Loucy (cell line): ENCODE data around the gene ATAD3A.
"Not testable (repeated sequence)": the region's sequence is repeated elsewhere in the genome, so short reads cannot be mapped to it uniquely, and the experiment has no call there.

Experiments
- H2AFZ ChIP-seq: fragments of 200-600 bp; sonication (generic); 2 replicates; pipeline ENCODE4 v1.6.0; 2016; ENCODE audit warnings: antibody characterized with exemption, mild to moderate bottlenecking, low read length, moderate library complexity
- H3F3A ChIP-seq: fragments of 200-600 bp; 2 replicates; pipeline ENCODE4 v1.6.0; 2016; ENCODE audit warnings: antibody characterized with exemption, low read depth, mild to moderate bottlenecking
- H3K27me3 ChIP-seq: fragments of 200-600 bp; sonication (generic); 2 replicates; pipeline ENCODE4 v1.6.1; 2014; ENCODE audit warnings: low read length, mild to moderate bottlenecking; ENCODE audit not compliant: insufficient read depth, poor library complexity, severe bottlenecking
- H3K36me3 ChIP-seq: fragments of 200-600 bp; sonication (generic); 2 replicates; pipeline ENCODE4 v1.6.1; 2016; ENCODE audit warnings: low read length; ENCODE audit not compliant: insufficient read depth
- H3K4me1 ChIP-seq: fragments of 200-600 bp; sonication (generic); 2 replicates; pipeline ENCODE4 v1.5.1; 2014; ENCODE audit warnings: low read length, mild to moderate bottlenecking; ENCODE audit not compliant: insufficient read depth, poor library complexity, severe bottlenecking
- H3K4me2 ChIP-seq: fragments of 200-600 bp; sonication (generic); 2 replicates; pipeline ENCODE4 v1.6.0; 2014; ENCODE audit warnings: antibody characterized with exemption, low read length, low read depth, mild to moderate bottlenecking; ENCODE audit not compliant: poor library complexity, severe bottlenecking
- H3K4me3 ChIP-seq: fragments of 200-600 bp; sonication (generic); 2 replicates; pipeline ENCODE4 v1.5.1; 2014; ENCODE audit warnings: low read length, mild to moderate bottlenecking, mixed read lengths; ENCODE audit not compliant: poor library complexity, severe bottlenecking
- H3K79me2 ChIP-seq: fragments of 200-600 bp; sonication (generic); 2 replicates; pipeline ENCODE4 v1.6.1; 2014; ENCODE audit warnings: low read length; ENCODE audit not compliant: insufficient read depth
- H3K9ac ChIP-seq: fragments of 200-600 bp; sonication (generic); 2 replicates; pipeline ENCODE4 v1.6.0; 2014; ENCODE audit warnings: mild to moderate bottlenecking, low read depth, low read length, moderate library complexity; ENCODE audit not compliant: poor library complexity, severe bottlenecking
- H3K9me2 ChIP-seq: fragments of 200-600 bp; sonication (generic); replicated peaks from 2 replicates; pipeline ENCODE4 v1.6.1; 2016; ENCODE audit warnings: low read depth, low read length, mixed read lengths
- H3K9me3 ChIP-seq: fragments of 200-600 bp; sonication (generic); 2 replicates; pipeline ENCODE4 v1.6.1; 2014; ENCODE audit warnings: mild to moderate bottlenecking, antibody characterized with exemption, low read length, low read depth; ENCODE audit not compliant: insufficient read depth
- H4K20me1 ChIP-seq: fragments of 200-600 bp; sonication (generic); 2 replicates; pipeline ENCODE4 v1.6.0; 2014; ENCODE audit warnings: antibody characterized with exemption, low read length, mild to moderate bottlenecking; ENCODE audit not compliant: insufficient read depth, poor library complexity, severe bottlenecking
- EZH2phosphoT487 ChIP-seq: fragments of 200-600 bp; IDR thresholded peaks from 2 replicates; pipeline ENCODE4 v1.6.1; 2018; ENCODE audit warnings: antibody characterized with exemption, mild to moderate bottlenecking, moderate library complexity, borderline replicate concordance
- TF ChIP-seq, protein P1 (sequence below): fragments of 200-600 bp; sonication (generic); conservative IDR thresholded peaks from 2 replicates; pipeline ENCODE4 v1.5.1; 2014; ENCODE audit warnings: mild to moderate bottlenecking, antibody characterized with exemption, low read length

The ATAD3A gene

DNA sequence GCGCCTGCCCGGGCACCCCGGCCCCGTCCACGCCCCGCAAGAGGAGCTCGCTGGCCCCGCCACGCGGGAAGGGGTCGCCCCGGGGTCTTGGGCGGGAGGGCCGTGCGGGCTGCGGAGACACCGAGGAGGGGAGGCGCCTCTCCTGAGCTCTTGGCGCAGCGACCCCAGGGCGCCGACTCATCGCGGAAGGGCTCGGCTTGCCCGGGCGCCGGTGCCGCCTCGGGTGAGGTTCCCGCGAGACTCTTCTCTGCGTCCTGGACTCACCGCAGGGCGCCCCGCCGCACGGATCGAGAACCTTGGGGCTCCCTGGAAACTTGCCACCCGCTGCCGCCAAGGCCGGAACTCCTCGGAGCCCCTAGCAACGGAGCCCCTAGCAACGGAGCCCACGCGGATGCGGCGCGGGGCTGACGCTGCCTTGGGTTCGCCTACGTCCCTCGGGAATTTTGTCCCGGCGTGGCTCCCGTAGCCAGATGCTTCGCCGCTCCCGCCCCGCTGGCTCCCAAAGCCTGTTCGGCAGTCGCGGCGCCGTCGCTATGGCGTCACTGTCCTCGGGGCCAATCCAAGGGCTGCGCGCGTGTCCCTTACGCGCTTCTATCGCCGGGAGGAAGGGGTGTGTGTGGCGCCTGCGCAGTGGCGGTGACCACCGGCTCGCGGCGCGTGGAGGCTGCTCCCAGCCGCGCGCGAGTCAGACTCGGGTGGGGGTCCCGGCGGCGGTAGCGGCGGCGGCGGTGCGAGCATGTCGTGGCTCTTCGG is at the start of gene ATAD3A:
Gene ATAD3A, plus strand, starts transcription at position 630 of the 753 bp plus-strand sequence. Its CDS starts 107 bp downstream, at position 737.
- Histone ChIP-seq H3K36me3 (no peaks in the 10 kb centered on the region), H3K79me2 (peaks cover 20% of the 10 kb centered on the region; the same call in 1 of the 2 replicates), H3K9me2 (no peaks in the 10 kb centered on the region), H2AFZ (peak within 1 kb of the TSS; percentile 72), H3K9me3 (no peaks in the 10 kb centered on the region), H3F3A (no peaks in the 10 kb centered on the region), H3K9ac (peak within 1 kb of the TSS; percentile 85), H3K4me1 (peaks cover 14% of the 10 kb centered on the region), H4K20me1 (peaks cover 4% of the 10 kb centered on the region), H3K4me3 (peak within 1 kb of the TSS; percentile 81), H3K27me3 (no peaks in the 10 kb centered on the region), H3K4me2 (peak within 1 kb of the TSS; percentile 80)
- no peak for TF ChIP-seq EZH2phosphoT487

DNA sequence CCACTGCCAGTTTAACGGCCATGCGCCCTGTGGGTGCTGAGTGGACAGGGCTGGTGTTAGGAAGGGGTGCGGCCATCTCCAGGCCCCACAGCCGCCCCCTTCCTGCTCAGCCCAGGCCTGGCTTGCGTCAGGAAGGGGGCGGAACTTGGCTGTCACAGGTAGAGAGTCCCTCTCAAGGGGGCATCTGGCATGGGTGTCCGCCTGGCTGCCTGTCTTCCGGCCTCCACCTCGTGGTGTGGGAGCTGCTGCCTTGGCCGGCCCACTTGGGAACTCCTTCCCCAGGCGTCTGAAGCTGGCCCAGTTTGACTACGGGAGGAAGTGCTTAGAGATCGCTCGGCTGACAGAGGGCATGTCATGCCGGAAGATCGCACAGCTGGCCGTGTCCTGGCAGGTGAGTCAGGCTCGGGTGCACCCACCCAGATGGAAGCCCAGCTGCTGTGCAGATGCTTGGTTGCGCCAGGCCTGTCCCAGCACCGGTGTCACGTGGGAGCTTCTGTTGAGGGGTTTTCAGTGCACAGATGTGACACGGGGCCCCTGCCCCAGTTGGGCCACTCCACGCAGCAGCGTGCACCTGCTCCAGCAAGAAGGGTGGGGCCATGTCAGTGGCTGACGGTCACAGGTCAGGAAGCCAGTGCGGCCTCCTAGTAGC is 49.5 kb upstream of the ATAD3A start:
- Histone ChIP-seq H4K20me1 (no peaks in the 10 kb centered on the region), H3K36me3 (no peaks in the 10 kb centered on the region), H3K4me3 (no peak overlapping the region), H3K27me3 (no peaks in the 10 kb centered on the region), H3K9ac (no peak overlapping the region), H3F3A (no peaks in the 10 kb centered on the region), H3K4me1 (no peaks in the 10 kb centered on the region), H3K9me2 (no peaks in the 10 kb centered on the region), H3K79me2 (no peaks in the 10 kb centered on the region), H3K4me2 (no peak overlapping the region), H3K9me3 (no peaks in the 10 kb centered on the region), H2AFZ (no peak overlapping the region)
- TF ChIP-seq, protein P1, sequence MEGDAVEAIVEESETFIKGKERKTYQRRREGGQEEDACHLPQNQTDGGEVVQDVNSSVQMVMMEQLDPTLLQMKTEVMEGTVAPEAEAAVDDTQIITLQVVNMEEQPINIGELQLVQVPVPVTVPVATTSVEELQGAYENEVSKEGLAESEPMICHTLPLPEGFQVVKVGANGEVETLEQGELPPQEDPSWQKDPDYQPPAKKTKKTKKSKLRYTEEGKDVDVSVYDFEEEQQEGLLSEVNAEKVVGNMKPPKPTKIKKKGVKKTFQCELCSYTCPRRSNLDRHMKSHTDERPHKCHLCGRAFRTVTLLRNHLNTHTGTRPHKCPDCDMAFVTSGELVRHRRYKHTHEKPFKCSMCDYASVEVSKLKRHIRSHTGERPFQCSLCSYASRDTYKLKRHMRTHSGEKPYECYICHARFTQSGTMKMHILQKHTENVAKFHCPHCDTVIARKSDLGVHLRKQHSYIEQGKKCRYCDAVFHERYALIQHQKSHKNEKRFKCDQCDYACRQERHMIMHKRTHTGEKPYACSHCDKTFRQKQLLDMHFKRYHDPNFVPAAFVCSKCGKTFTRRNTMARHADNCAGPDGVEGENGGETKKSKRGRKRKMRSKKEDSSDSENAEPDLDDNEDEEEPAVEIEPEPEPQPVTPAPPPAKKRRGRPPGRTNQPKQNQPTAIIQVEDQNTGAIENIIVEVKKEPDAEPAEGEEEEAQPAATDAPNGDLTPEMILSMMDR, result no peak
- no peak for TF ChIP-seq EZH2phosphoT487

DNA sequence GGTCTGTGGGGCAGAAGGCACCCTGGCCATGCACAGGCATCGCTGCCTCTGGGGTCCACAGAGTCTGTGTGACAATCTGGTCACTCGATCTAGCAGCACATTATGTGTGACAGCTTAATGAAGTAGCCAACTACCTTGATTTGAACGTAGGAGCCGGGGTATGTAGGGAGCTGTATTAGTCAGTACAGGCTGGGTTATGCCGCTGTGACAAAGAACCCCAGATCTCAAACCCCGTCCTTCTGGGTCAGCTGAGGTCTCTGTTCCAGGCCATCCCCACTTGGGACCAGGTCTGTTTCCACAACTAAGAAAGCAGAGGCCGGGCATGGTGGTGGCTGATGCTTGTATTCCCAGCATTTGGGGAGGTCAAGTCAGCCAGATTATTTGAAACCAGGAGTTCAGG is 48.6 kb upstream of the ATAD3A start:
- Histone ChIP-seq H3K4me2 (no peak overlapping the region), H3K27me3 (no peaks in the 10 kb centered on the region), H3K9ac (no peak overlapping the region), H3K9me2 (no peaks in the 10 kb centered on the region), H4K20me1 (no peaks in the 10 kb centered on the region), H3K4me1 (no peaks in the 10 kb centered on the region), H3K4me3 (no peak overlapping the region), H2AFZ (no peak overlapping the region), H3K36me3 (no peaks in the 10 kb centered on the region), H3F3A (no peaks in the 10 kb centered on the region), H3K9me3 (no peaks in the 10 kb centered on the region), H3K79me2 (no peaks in the 10 kb centered on the region)
- TF ChIP-seq, protein P1, result no peak
- TF ChIP-seq EZH2phosphoT487, result no peak

DNA sequence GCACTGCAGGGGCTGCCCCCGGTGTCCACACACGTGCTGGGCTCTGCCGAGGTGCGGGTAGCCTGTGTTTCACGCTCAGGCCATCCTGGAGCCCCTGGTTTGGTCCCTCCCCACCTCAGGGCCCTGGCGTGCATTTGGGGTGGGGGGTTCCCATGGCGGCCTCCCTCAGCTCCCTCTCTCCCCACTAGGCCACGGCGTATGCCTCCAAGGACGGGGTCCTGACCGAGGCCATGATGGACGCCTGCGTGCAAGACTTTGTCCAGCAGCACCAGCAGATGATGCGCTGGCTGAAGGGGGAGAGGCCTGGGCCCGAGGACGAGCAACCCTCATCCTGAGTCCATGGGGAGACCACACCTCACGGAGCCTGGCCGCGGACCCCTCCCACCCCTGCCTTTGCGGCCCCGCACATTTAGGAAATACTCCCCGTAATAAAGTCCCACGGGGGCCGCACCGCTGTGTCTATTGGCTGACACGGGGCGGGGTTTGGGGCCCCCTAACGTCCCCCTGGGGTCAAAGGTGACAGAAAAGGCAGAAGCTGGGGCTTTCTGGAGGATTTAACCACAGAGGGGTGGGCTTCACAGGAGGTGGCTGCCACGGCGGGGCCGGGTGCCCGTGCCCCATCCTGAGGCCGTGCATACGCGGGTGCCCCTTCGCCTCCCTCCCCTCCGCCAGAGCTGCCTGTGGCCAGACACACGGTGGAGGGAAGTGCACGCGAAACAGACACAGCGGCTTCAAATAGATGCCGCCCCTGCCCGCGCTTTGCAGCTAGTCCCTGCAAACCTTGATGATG is 43.6 kb upstream of the ATAD3A start:
- H3K9me3 ChIP-seq, H2AFZ ChIP-seq, H3K4me2 ChIP-seq, H3K27me3 ChIP-seq, H3K9me2 ChIP-seq, H4K20me1 ChIP-seq, H3K4me3 ChIP-seq, H3K36me3 ChIP-seq, H3F3A ChIP-seq, H3K9ac ChIP-seq, H3K4me1 ChIP-seq: not testable (repeated sequence)
- H3K79me2 ChIP-seq, result peaks cover 11% of the 10 kb centered on the region
